Body of pancreas (tissue), 4 donors: Measurements from ENCODE around the gene SMCO2.

Experiments
- CTCF ChIP-seq, 7 experiments: fragments of 450-650 bp in 4 of 7; fragments of 200-600 bp in 3 of 7; sonication (generic) in 3 of 7; IDR thresholded peaks; one replicate each; pipeline ENCODE4 v1.5.1; 2016 to 2019; ENCODE audit warnings: antibody characterized with exemption in 7 of 7
- POLR2A ChIP-seq, 3 donors: fragments of 450-650 bp; IDR thresholded peaks; one replicate each; pipeline ENCODE4 v1.6.1; 2016; ENCODE audit warnings: antibody characterized with exemption in 3 of 3, mild to moderate bottlenecking in 2 of 3

- TF ChIP-seq POLR2A (IDR thresholded peaks at IDR 0.05): no peak
- no peak for TF ChIP-seq CTCF (IDR thresholded peaks at IDR 0.05)
These were observed 21.1 kb downstream of the SMCO2 start for GRCh38 chr12:27467641-27468040.
